Dendritic cell treated with granulocyte-macrophage colony-stimulating factor and Interleukin-4, amounts not matched to agents 40 ng/mL and 50 ng/mL, for 4 days (primary cell): ENCODE results near the gene HIRA.

Experiments
- H3K27ac Mint-ChIP-seq: one replicate; pipeline ENCODE4 v1.8.0; 2022; ENCODE audit warnings: mild to moderate bottlenecking, mixed read lengths
- H3K27me3 Mint-ChIP-seq: one replicate; pipeline ENCODE4 v1.8.0; 2022; ENCODE audit warnings: mild to moderate bottlenecking, mixed read lengths
- H3K36me3 Mint-ChIP-seq: one replicate; pipeline ENCODE4 v1.8.0; 2022; ENCODE audit warnings: low read depth, mixed read lengths
- H3K4me1 Mint-ChIP-seq: one replicate; pipeline ENCODE4 v1.8.0; 2022; ENCODE audit warnings: low read depth, mixed read lengths
- H3K4me3 Mint-ChIP-seq: one replicate; pipeline ENCODE4 v1.8.0; 2022; ENCODE audit warnings: mild to moderate bottlenecking, moderate library complexity, mixed read lengths
- H3K9me3 Mint-ChIP-seq: one replicate; pipeline ENCODE4 v1.8.0; 2022; ENCODE audit warnings: mixed read lengths
- intact Hi-C: fragments of 100-400 bp; cut with micrococcal nuclease; formaldehyde crosslinking; loops from one replicate; pipeline ENCODE4 v1.15.0; 2022

HIRA gene

DNA sequence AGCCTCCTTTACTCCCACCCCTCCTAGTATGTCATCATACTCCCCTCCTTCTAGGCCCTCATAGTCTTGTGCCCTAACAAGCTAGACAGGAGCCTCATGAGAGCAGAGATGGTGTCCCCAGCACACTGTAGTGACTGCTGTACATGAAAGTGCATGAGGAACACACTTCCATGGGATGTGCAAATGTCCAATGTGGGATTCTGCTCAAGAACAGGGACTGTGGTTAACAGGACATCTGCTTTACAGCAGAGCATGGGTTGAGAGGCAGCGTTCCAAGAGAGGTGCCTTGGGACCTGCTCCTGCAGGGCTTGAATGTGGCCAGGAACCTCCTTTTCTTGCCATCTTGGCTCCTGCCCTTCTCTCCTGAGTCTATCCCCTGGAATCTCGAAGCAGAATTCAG, 45.3 kb downstream of the HIRA start:
- Mint-ChIP-seq H3K27me3 (no peaks in the 10 kb centered on the region), H3K36me3 (peaks cover 98% of the 10 kb centered on the region)
- intact Hi-C loops = no loop called here

DNA sequence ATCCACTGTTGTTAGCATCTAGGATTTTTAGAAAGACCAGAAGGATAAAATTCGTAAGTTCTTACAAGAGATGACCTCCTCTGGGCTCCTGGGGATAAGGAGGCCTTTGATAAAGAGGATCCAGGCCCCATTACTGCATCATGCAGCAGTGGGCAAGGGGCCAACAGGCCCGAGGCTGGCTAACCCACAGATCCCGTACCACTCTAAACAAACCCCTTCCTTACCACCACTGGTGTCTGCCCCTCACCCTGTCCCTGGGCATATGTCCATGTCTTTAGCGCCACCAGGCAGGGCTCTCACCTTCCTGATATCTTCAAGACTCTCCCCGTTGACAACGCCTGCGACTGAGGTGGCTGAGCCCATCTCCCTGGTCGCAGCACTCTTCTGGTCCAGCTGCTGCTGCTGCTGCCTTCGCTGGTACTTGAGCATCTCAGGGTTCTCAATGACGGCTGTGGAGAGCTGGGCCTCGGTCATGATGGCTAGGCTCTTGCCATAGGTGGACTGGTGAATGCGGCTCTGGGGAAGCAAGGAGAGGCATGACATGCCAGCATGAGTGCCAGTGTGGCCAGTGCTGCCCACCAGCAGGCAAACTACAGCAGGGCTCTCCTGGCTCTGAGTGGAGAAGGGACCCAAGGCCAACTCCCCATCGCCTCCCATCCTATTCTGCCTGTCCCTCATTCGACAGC, 46.2 kb downstream of the HIRA start:
- no peaks in the 10 kb centered on the region for H3K27me3 Mint-ChIP-seq
- H3K4me3 Mint-ChIP-seq = no peak overlapping the region
- H3K9me3 Mint-ChIP-seq = no peaks in the 10 kb centered on the region
- H3K27ac Mint-ChIP-seq = no peak overlapping the region
- peaks cover 100% of the 10 kb centered on the region for H3K36me3 Mint-ChIP-seq
- intact Hi-C loops = no loop called here
- no peaks in the 10 kb centered on the region for H3K4me1 Mint-ChIP-seq

More for the DNA sequence above, 45.3 kb downstream of the HIRA start:
- no peaks in the 10 kb centered on the region for H3K9me3 Mint-ChIP-seq
- no peak overlapping the region for H3K4me3 Mint-ChIP-seq
- no peaks in the 10 kb centered on the region for H3K4me1 Mint-ChIP-seq
- no peak overlapping the region for H3K27ac Mint-ChIP-seq

DNA sequence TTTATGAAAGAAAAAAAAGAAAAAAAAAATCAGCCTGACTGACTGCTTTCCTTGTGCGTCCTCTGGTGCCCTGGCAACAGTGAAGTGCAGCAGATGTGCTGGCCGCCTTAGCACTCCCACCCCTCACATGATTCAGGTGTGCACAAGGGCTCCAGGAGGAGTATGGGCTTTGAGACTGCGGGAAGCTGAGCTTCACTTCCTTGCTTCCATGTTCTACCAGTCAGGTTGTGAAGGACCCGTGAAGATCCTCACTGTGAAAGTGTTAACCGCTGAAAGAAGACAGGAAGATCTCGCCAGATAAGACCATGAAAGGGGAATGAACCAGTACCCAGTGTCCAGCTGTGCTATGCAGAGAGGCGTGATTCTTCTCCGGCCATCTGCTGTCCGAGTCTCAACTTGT, 48.2 kb downstream of the HIRA start:
- H3K4me3 Mint-ChIP-seq = no peak overlapping the region
- no peaks in the 10 kb centered on the region for H3K27me3 Mint-ChIP-seq
- H3K9me3 Mint-ChIP-seq = no peaks in the 10 kb centered on the region
- H3K27ac Mint-ChIP-seq = no peak overlapping the region
- peaks cover 95% of the 10 kb centered on the region for H3K36me3 Mint-ChIP-seq
- H3K4me1 Mint-ChIP-seq = no peaks in the 10 kb centered on the region
- intact Hi-C loops = no loop called here

DNA sequence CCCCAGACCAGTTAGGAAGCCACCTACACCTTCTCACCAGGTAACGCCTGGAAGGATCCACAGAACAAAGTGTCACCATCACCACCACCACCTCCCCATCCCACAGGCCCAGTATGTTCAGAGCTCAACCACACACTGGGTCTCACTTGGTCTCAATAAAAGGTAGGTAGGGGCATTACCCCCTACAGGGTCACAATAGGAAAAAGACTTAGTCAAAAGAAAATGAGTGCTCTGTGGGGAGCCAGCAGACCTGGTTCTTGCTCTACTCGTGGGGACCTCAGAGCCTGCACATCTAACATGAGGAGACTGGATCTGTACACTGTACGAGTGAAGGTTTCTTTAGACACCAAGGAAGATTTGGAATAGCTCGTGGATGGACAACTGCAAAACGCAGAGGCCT, 49.3 kb downstream of the HIRA start:
- Mint-ChIP-seq H3K4me3 (no peak overlapping the region), H3K4me1 (no peaks in the 10 kb centered on the region), H3K9me3 (no peaks in the 10 kb centered on the region), H3K27ac (no peak overlapping the region), H3K36me3 (peaks cover 93% of the 10 kb centered on the region), H3K27me3 (no peaks in the 10 kb centered on the region)
- intact Hi-C loops = no loop called here

DNA sequence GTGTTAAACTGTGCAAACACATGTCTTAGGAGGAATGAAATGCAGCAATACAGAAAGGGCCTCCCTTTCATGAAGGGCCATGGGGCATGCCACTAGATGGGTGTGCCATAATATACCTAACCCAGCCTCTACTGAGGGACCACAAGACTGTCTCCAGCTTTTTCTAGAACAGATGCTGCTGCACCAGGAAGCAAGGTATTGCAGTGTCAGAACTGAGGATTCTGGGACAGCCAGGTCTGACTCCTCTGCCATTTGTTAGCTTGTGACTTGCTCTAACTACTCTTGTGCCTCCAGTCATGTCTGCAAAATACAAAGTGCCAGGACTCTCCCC, 53.2 kb downstream of the HIRA start:
- intact Hi-C loops = no loop called here
- H3K9me3 Mint-ChIP-seq = no peaks in the 10 kb centered on the region
- H3K4me1 Mint-ChIP-seq = no peaks in the 10 kb centered on the region
- H3K36me3 Mint-ChIP-seq = peaks cover 93% of the 10 kb centered on the region
- no peak overlapping the region for H3K4me3 Mint-ChIP-seq
- no peak overlapping the region for H3K27ac Mint-ChIP-seq
- no peaks in the 10 kb centered on the region for H3K27me3 Mint-ChIP-seq

DNA sequence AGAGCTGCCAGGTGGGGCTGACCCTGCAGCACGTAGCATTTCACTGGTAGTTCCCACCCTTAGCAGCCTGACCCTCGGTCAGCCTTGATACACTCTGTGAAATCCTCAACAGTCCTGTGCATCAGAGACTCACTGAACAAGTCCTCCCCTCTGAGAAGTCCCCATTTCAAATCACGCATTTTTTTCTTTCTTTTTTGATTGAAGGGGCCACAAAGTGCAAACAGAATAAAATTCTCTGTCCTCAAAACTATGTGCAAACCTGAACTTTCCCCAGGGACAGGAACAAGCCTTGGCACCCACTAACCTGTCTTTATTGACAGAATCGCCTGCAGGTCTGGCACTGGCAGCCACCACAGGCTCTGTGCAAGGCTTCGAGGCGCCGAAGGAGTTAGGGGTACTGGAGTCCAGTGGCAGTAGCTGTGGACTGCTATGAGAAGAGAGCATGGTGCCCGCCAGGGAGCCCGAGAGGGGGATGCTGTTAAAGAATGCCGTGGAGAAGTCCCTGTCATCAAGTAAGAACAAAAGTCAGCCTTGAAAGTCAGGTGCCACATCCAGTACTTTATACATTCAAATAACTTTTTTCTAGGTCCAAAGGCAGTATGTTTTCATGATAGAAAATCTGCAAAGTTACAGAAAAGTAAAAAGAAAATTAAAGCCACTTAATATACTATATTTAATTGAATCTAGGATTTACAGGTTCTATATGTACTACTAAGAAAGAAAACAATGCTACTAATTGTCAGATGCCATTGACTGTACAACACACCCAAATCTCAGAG, 53.8 kb downstream of the HIRA start:
- Mint-ChIP-seq H3K9me3 (no peaks in the 10 kb centered on the region), H3K4me1 (no peaks in the 10 kb centered on the region), H3K4me3 (no peak overlapping the region), H3K27me3 (no peaks in the 10 kb centered on the region), H3K27ac (no peak overlapping the region), H3K36me3 (peaks cover 93% of the 10 kb centered on the region)
- intact Hi-C loops = no loop called here

DNA sequence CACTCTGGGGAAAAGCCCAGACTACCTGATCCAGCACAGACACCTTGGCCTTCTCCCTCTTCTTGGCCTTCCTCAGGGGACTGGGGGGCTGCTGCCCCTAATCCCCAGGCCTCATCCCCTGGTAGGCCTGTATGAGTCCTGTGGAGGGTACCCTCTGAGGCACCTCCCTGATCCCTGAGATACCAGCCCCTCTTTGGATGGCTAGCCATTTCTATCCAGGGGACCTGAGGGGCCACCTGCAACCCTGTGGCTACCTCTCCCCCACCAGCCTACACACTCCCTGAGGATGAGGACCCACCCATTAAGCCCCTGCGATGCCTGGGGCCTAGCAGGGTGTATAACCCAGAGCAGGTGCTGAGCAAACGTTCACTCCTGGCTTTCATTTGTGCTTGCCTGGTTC, 54.6 kb downstream of the HIRA start:
- Mint-ChIP-seq H3K27ac (no peak overlapping the region), H3K4me3 (no peak overlapping the region), H3K9me3 (no peaks in the 10 kb centered on the region)

DNA sequence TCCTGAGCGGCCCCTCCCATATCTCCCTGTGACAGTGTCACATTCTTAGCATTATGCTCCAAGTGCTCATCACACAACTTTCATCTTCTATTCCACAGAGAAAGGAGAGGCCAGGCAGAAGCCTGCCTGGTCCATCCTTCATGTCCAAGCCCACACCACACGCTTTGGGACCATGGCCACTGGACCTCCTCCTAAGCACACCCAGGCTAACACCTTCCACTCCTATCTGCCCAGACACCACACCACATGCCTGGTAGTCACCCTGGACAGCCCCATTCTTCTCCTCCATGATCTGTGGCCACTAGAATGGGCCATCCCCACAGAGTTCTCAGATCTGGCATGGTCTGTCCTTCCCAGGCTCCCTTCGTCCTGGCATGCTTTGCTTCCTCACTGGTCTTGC, 55.3 kb downstream of the HIRA start:
- Mint-ChIP-seq H3K4me3 (no peak overlapping the region), H3K27ac (no peak overlapping the region), H3K36me3 (peaks cover 93% of the 10 kb centered on the region), H3K27me3 (no peaks in the 10 kb centered on the region), H3K9me3 (no peaks in the 10 kb centered on the region), H3K4me1 (no peaks in the 10 kb centered on the region)
- intact Hi-C loops = no loop called here

More for the DNA sequence above, 54.6 kb downstream of the HIRA start:
- intact Hi-C loops = no loop called here
- H3K36me3 Mint-ChIP-seq = peaks cover 93% of the 10 kb centered on the region
- no peaks in the 10 kb centered on the region for H3K4me1 Mint-ChIP-seq
- no peaks in the 10 kb centered on the region for H3K27me3 Mint-ChIP-seq

DNA sequence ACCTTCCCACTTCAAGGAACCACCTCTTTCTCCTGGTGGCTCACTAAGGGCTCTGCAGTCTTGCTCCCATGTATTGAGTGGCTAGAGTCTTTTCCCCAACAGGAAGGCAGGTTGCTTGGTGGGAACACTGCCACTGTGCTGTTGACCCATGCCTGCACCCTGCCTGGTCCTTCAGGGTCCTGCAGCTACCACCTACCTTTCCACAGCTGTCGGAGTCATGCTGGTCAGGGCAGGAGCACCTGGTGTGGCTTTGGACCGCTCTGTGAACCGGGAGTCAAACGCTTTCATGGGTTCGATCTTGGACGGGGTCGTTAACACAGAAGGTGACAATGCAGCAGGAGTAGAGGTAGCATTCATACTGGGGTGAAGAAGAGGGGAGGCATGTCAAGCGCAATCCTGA, 56.1 kb downstream of the HIRA start:
- H3K9me3 Mint-ChIP-seq = no peaks in the 10 kb centered on the region
- intact Hi-C loops = no loop called here
- no peak overlapping the region for H3K27ac Mint-ChIP-seq
- H3K4me3 Mint-ChIP-seq = no peak overlapping the region
- H3K27me3 Mint-ChIP-seq = no peaks in the 10 kb centered on the region
- no peaks in the 10 kb centered on the region for H3K4me1 Mint-ChIP-seq
- H3K36me3 Mint-ChIP-seq = peaks cover 93% of the 10 kb centered on the region

DNA sequence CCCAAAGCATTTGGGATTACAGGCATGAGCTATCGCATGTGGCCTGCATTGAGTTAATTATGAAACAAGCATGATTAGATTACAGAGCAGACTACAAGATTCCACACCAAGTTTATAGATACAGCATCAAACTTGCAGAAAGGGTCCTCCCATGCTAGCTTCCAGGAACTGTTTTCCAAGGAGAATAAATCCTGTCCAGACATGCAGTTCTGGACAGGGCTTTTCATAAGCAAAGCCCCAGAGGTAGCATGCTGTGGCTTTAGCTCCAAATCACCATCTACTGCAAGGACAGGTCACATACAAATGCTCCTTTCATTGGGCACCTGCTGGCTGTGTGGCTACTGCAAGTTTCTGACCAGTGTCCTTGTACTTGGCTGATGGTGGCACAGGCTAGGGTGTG, 57.1 kb downstream of the HIRA start:
- no peaks in the 10 kb centered on the region for H3K4me1 Mint-ChIP-seq
- H3K27me3 Mint-ChIP-seq = no peaks in the 10 kb centered on the region
- intact Hi-C loops = no loop called here
- H3K9me3 Mint-ChIP-seq = no peaks in the 10 kb centered on the region
- H3K4me3 Mint-ChIP-seq = no peak overlapping the region
- peaks cover 93% of the 10 kb centered on the region for H3K36me3 Mint-ChIP-seq
- H3K27ac Mint-ChIP-seq = no peak overlapping the region

DNA sequence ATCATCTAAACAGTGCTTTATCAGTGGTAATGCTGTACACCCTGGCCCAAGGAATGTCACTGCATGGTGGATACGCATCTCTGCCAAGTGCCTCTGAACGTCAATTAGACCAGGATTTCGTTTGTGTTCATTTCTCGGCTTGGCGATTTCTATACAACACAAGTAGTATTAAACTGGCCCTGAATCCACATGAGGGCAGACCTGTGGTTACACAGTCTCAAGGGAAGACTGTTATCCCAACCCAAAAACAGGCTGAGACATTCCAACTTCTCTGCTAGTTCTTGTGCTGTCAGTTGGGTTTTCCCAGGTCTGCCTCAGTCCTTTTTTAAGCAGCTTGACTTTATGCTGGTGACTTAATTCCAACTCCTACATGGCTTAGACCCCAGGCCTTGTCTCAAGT, 58.1 kb downstream of the HIRA start:
- no peaks in the 10 kb centered on the region for H3K4me1 Mint-ChIP-seq
- peaks cover 96% of the 10 kb centered on the region for H3K36me3 Mint-ChIP-seq
- intact Hi-C loops = no loop called here
- H3K27ac Mint-ChIP-seq = no peak overlapping the region
- no peaks in the 10 kb centered on the region for H3K9me3 Mint-ChIP-seq
- H3K4me3 Mint-ChIP-seq = no peak overlapping the region
- H3K27me3 Mint-ChIP-seq = no peaks in the 10 kb centered on the region

DNA sequence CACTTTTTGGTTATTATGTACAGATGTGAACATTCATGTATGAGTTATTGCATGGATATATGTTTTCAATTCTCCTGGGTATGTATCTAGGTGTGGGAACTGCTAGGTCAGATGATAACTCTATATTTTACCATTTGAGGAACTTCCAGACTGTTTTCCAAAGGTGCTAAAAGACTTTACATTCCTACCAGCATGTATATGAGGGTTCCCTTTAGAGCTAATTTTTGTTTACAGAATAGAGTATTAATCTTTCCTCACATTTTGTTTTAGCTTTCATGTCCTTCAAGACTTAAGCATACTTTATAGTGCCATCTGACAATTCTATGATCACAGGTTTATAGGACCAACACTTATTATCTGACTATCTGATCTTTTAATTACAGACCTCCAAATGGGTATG, 59.6 kb downstream of the HIRA start:
- H3K4me1 Mint-ChIP-seq = no peaks in the 10 kb centered on the region
- no peak overlapping the region for H3K27ac Mint-ChIP-seq
- H3K9me3 Mint-ChIP-seq = no peaks in the 10 kb centered on the region
- H3K4me3 Mint-ChIP-seq = no peak overlapping the region
- H3K27me3 Mint-ChIP-seq = no peaks in the 10 kb centered on the region
- intact Hi-C loops = no loop called here
- H3K36me3 Mint-ChIP-seq = peaks cover 97% of the 10 kb centered on the region

DNA sequence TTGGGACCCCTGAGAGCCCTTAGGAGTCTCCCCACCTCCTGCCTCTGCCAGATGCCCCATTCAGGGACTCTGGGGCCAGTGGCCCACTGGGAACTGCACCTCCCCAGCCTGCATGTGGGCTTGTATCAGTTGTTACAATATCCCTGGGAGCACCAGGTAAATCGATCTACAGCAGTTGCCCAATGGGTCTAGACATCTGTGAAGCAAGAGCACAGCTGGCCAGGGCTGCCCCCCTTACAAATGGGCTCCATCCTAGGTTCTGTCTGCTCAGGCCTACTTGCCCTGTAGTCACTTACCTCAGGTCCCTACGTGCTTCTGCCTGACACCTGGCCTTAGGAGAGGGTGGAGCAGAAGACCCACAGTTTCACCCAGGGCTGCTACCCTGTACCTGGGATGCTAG, 62.7 kb downstream of the HIRA start:
- Mint-ChIP-seq H3K27ac (no peak overlapping the region), H3K9me3 (no peaks in the 10 kb centered on the region), H3K27me3 (no peaks in the 10 kb centered on the region), H3K36me3 (peaks cover 95% of the 10 kb centered on the region), H3K4me3 (no peak overlapping the region), H3K4me1 (no peaks in the 10 kb centered on the region)
- intact Hi-C loops = no loop called here

DNA sequence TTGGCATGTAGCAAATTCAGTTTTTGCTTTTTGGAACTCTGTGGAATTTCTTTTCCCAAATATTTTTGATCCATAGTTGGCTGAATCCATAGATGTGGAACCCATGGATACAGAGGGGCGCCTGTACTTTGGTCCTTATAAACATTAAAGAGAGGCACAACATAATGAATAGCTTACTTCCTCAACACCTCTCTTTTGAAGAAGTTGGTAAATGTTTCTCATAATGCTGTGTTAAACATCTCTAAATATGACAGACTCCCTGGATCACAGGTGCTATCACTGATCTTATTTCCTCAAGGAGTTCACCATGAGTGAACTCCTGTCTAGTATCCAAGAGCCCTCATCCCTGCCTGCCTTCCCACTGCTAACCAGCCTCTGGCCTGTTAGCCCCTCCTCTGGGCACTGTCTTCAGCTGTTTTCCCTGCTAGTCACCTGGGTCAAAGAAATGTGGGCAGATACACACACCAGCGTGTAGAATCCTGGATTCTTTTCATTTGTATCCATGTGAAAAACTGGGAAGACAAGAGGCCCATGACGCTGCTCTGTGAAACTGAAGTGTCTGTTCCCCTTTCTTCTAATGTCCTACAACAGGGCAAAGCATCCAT, 63.7 kb downstream of the HIRA start:
- Mint-ChIP-seq H3K36me3 (peaks cover 95% of the 10 kb centered on the region), H3K27ac (no peak overlapping the region), H3K9me3 (no peaks in the 10 kb centered on the region), H3K4me3 (no peak overlapping the region), H3K4me1 (no peaks in the 10 kb centered on the region), H3K27me3 (no peaks in the 10 kb centered on the region)
- intact Hi-C loops = no loop called here
